SH-SY5Y (cell line): Measurements from ENCODE around the gene IFNK.

Experiments
- GATA2 ChIP-seq: IDR thresholded peaks from 2 replicates; pipeline ENCODE4 v1.6.1; 2011; ENCODE audit warnings: mild to moderate bottlenecking, low read depth, low read length
- GATA3 ChIP-seq: IDR thresholded peaks from 2 replicates; pipeline ENCODE4 v1.6.1; 2011; ENCODE audit warnings: low read depth, mild to moderate bottlenecking, low read length, moderate library complexity

- TF ChIP-seq GATA2 (no peak), GATA3 (no peak)
These were observed 34.2 kb downstream of the IFNK start for GRCh38 chr9:27558307-27558706.
